ENCODE results near the gene SULT1E1. TPM values are rescaled to one million over a fixed set of nuclear protein-coding genes. Genes with fewer than 3 reads are reported as not detected.
"Not testable (repeated sequence)": the region's sequence is repeated elsewhere in the genome, so short reads cannot be mapped to it uniquely, and the experiment has no call there.

Gene SULT1E1
- total RNA-seq, 2 experiments from 2014 or later: not detected

- Mint-ChIP-seq H3K9me3 (no peaks in the 10 kb centered on the region), H3K36me3 (ENCODE audit: low read depth) (no peaks in the 10 kb centered on the region), H3K4me3 (no peak overlapping the region), H3K27me3 (no peaks in the 10 kb centered on the region), H3K4me1 (ENCODE audit: low read depth) (peaks cover 15% of the 10 kb centered on the region), H3K27ac (no peak overlapping the region)
- no peak for TF ChIP-seq CTCF (IDR thresholded peaks at IDR 0.05)
- no peak overlapping the region for H3K4me3 ChIP-seq (ENCODE audit: low read length)
- peaks cover 12% of the 10 kb centered on the region for H3K4me1 ChIP-seq (ENCODE audit: insufficient read depth, low read length)
- peaks cover 0 to 3% of the 10 kb centered on the region in 2 experiments for H3K9me3 ChIP-seq (ENCODE audit: control insufficient read depth in 1 of 2, insufficient read depth in 1 of 2, low read length in 2 of 2)
- intact Hi-C loops (cut with DNase I, micrococcal nuclease): loop anchor here in 1 of 2 experiments (2.0 to 10.0 kb wide), 2 partner anchors 51 to 675 kb away; no protein-coding TSS in a partner anchor
- H3K36me3 ChIP-seq (ENCODE audit: insufficient read depth, low read length): no peaks in the 10 kb centered on the region
- ChIA-PET CTCF (no interaction called here), POLR2A (no interaction called here)
- ATAC-seq (ENCODE audit: poor library complexity) (no peak), DNase-seq (no peak)
- no peaks in the 10 kb centered on the region for H3K27me3 ChIP-seq (ENCODE audit: control insufficient read depth in 1 of 2, insufficient read depth in 2 of 2, low read length in 2 of 2)
- no peak overlapping the region for H3K27ac ChIP-seq (ENCODE audit: low read depth in 1 of 2, low read length in 2 of 2)
Measured at GRCh38 chr4:69829678-69830077, 30.3 kb downstream of the SULT1E1 start.

- peaks cover 17% of the 10 kb centered on the region for H3K4me1 Mint-ChIP-seq (ENCODE audit: low read depth)
- intact Hi-C loops (cut with DNase I, micrococcal nuclease): loop anchor here in 1 of 2 experiments (10.0 kb wide), 1 partner anchor 676 kb away; no protein-coding TSS in a partner anchor
- peaks cover 0 to 3% of the 10 kb centered on the region in 2 experiments for H3K9me3 ChIP-seq (ENCODE audit: control insufficient read depth in 1 of 2, insufficient read depth in 1 of 2, low read length in 2 of 2)
- H3K27ac ChIP-seq (ENCODE audit: low read depth in 1 of 2, low read length in 2 of 2): no peak overlapping the region
- peaks cover 12% of the 10 kb centered on the region for H3K4me1 ChIP-seq (ENCODE audit: insufficient read depth, low read length)
- no peaks in the 10 kb centered on the region for H3K27me3 ChIP-seq (ENCODE audit: control insufficient read depth in 1 of 2, insufficient read depth in 2 of 2, low read length in 2 of 2)
- H3K27me3 Mint-ChIP-seq: no peaks in the 10 kb centered on the region
- H3K36me3 ChIP-seq (ENCODE audit: insufficient read depth, low read length): no peaks in the 10 kb centered on the region
- H3K27ac Mint-ChIP-seq: no peak overlapping the region
- no peaks in the 10 kb centered on the region for H3K36me3 Mint-ChIP-seq (ENCODE audit: low read depth)
- H3K4me3 Mint-ChIP-seq: no peak overlapping the region
- no peak overlapping the region for H3K4me3 ChIP-seq (ENCODE audit: low read length)
- DNase-seq (no peak), ATAC-seq (ENCODE audit: poor library complexity) (no peak)
- POLR2A ChIA-PET: no interaction called here
- no peak for TF ChIP-seq CTCF (IDR thresholded peaks at IDR 0.05)
- CTCF ChIA-PET: no interaction called here
- no peaks in the 10 kb centered on the region for H3K9me3 Mint-ChIP-seq
Measured at GRCh38 chr4:69828828-69829227, 31.1 kb downstream of the SULT1E1 start.

GRCh38 chr4:69825056-69825455 is 34.9 kb downstream of the SULT1E1 start:
- ATAC-seq (ENCODE audit: poor library complexity); H3K36me3 Mint-ChIP-seq (ENCODE audit: low read depth); CTCF ChIA-PET; H3K9me3 Mint-ChIP-seq; H3K27me3 Mint-ChIP-seq; H3K27me3 ChIP-seq (ENCODE audit: control insufficient read depth in 1 of 2, insufficient read depth in 2 of 2, low read length in 2 of 2); H3K4me3 ChIP-seq (ENCODE audit: low read length); DNase-seq; H3K4me1 ChIP-seq (ENCODE audit: insufficient read depth, low read length); H3K27ac ChIP-seq (ENCODE audit: low read depth in 1 of 2, low read length in 2 of 2); H3K36me3 ChIP-seq (ENCODE audit: insufficient read depth, low read length); H3K4me3 Mint-ChIP-seq; H3K9me3 ChIP-seq (ENCODE audit: control insufficient read depth in 1 of 2, insufficient read depth in 1 of 2, low read length in 2 of 2); H3K27ac Mint-ChIP-seq: not testable (repeated sequence)
- intact Hi-C loops (cut with DNase I, micrococcal nuclease): loop anchor here in 1 of 2 experiments (10.0 kb wide), 1 partner anchor 680 kb away; no protein-coding TSS in a partner anchor
- POLR2A ChIA-PET: interaction anchor here (0.6 to 2.3 kb wide), 2 partner anchors 65 to 668 kb away, joined by 4 to 13 read pairs; partner anchors contain the start of gene SULT1B1
- peaks cover 14% of the 10 kb centered on the region for H3K4me1 Mint-ChIP-seq (ENCODE audit: low read depth)

Measured in CD4-positive, alpha-beta T cell (primary cell).